ENCODE data around the gene HCN2.

Gene HCN2

GRCh38 chr19:653425-653824 is 63.7 kb downstream of the HCN2 start:
- DNase-seq, result no peak
- peaks cover 27% of the 10 kb centered on the region for H3K79me2 ChIP-seq (ENCODE audit: control insufficient read depth, insufficient read depth, low read length, poor library complexity)
- no CpG with 5 or more reads among the region's 17 CpGs for WGBS (ENCODE audit: extremely low coverage, insufficient coverage, insufficient read length)
- H3K27ac ChIP-seq (ENCODE audit: low read depth, low read length), result no peak overlapping the region
- no peaks in the 10 kb centered on the region for H3K79me1 ChIP-seq (ENCODE audit: low read length)
- H2BK5ac ChIP-seq (ENCODE audit: low read depth, low read length, poor library complexity), result no peak overlapping the region
- H2BK12ac ChIP-seq (ENCODE audit: low read length), result no peak overlapping the region
- H3K4ac ChIP-seq (ENCODE audit: low read depth, low read length), result peak overlapping the region; percentile 12
- no peak overlapping the region for H2BK120ac ChIP-seq (ENCODE audit: insufficient read depth, low read length, poor library complexity)
- H3K4me3 ChIP-seq (ENCODE audit: low read depth, low read length), result no peak overlapping the region
- H3K23ac ChIP-seq (ENCODE audit: low read length), result no peak overlapping the region
- H4K8ac ChIP-seq (ENCODE audit: low read depth, low read length), result no peak overlapping the region
- H3K4me1 ChIP-seq (ENCODE audit: control insufficient read depth in 1 of 2, insufficient read depth in 2 of 2, low read length in 2 of 2), result no peaks in the 10 kb centered on the region
- H3K9ac ChIP-seq (ENCODE audit: low read length), result no peak overlapping the region
- no peak overlapping the region for H4K12ac ChIP-seq (ENCODE audit: low read depth, low read length)
- no peak overlapping the region for H3K18ac ChIP-seq (ENCODE audit: low read length)
- H3K14ac ChIP-seq (ENCODE audit: low read length), result no peak overlapping the region
- H3K36me3 ChIP-seq (ENCODE audit: control insufficient read depth in 1 of 2, insufficient read depth in 2 of 2, low read length in 2 of 2), result peaks cover 76 to 79% of the 10 kb centered on the region in 2 experiments
- no peak overlapping the region for H3K4me2 ChIP-seq (ENCODE audit: low read length)
- no peak overlapping the region for H2AFZ ChIP-seq (ENCODE audit: insufficient read depth, low read length, poor library complexity)
- H2AK5ac ChIP-seq (ENCODE audit: low read length), result no peak overlapping the region
- no peaks in the 10 kb centered on the region for H3K27me3 ChIP-seq (ENCODE audit: insufficient read depth, low read length)
- no peak overlapping the region for H4K91ac ChIP-seq (ENCODE audit: low read depth, low read length)
- peaks cover 5% of the 10 kb centered on the region for H3K9me3 ChIP-seq (ENCODE audit: insufficient read depth, low read depth, low read length)

- H3K36me3 ChIP-seq (ENCODE audit: control insufficient read depth in 1 of 2, insufficient read depth in 2 of 2, low read length in 2 of 2), result peaks cover 69 to 79% of the 10 kb centered on the region in 2 experiments
Observed at GRCh38 chr19:655691-656090, 66.0 kb downstream of the HCN2 start.

DNA sequence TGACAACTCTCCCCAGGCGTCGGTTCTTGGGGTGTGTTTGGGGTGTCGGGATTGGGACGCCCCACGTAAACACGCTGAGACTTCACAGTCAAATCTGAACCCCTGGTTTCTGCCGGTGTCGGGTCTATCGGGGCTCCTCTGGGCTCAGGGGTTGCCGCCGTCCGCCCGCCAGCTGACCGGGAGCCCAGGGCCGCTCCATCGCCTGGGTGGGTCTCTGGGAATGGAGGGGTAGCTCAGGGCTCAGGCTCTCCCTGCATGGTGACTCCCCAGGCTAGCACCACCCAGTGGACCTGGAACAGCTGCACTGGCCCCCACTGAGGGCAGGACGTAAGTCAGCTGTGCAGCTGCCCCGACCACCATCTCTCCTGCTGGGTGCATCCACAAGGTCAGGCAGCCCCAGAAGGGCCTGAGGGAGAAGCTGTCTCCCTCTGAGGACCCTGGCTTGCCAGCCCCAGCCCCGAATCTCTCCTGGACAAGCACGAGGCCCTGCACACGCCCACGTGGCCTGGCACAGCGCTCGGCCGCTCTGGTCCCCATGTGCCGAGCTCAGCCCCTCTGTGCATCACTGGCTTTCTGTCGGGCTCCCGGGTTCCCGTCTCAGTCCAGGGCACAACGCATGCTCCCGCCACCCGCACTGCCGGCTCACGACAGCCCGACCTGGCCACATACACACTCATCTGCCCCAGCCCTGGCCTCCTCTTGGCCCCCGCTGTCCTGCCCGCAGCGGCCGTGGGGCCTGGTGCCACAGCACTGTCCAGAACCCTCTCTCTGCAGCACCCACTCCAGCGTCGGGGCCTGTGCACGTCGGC is 67.3 kb downstream of the HCN2 start:
- Histone ChIP-seq H3K4me2 (ENCODE audit: low read length) (no peak overlapping the region), H2AFZ (ENCODE audit: insufficient read depth, low read length, poor library complexity) (no peak overlapping the region), H2BK120ac (ENCODE audit: insufficient read depth, low read length, poor library complexity) (no peak overlapping the region), H4K8ac (ENCODE audit: low read depth, low read length) (no peak overlapping the region), H3K9me3 (ENCODE audit: insufficient read depth, low read depth, low read length) (peaks cover 2% of the 10 kb centered on the region), H3K4me3 (ENCODE audit: low read depth, low read length) (no peak overlapping the region), H4K91ac (ENCODE audit: low read depth, low read length) (no peak overlapping the region), H2AK5ac (ENCODE audit: low read length) (no peak overlapping the region), H3K23ac (ENCODE audit: low read length) (no peak overlapping the region), H2BK12ac (ENCODE audit: low read length) (no peak overlapping the region), H4K12ac (ENCODE audit: low read depth, low read length) (no peak overlapping the region), H3K79me1 (ENCODE audit: low read length) (no peaks in the 10 kb centered on the region), H3K27me3 (ENCODE audit: insufficient read depth, low read length) (no peaks in the 10 kb centered on the region), H3K18ac (ENCODE audit: low read length) (peak overlapping the region; percentile 14), H3K4ac (ENCODE audit: low read depth, low read length) (peak overlapping the region; percentile 99), H3K79me2 (ENCODE audit: control insufficient read depth, insufficient read depth, low read length, poor library complexity) (peaks cover 58% of the 10 kb centered on the region), H3K9ac (ENCODE audit: low read length) (no peak overlapping the region), H2BK5ac (ENCODE audit: low read depth, low read length, poor library complexity) (no peak overlapping the region), H3K36me3 (ENCODE audit: control insufficient read depth in 1 of 2, insufficient read depth in 2 of 2, low read length in 2 of 2) (peaks cover 57 to 72% of the 10 kb centered on the region in 2 experiments), H3K14ac (ENCODE audit: low read length) (no peak overlapping the region), H3K4me1 (ENCODE audit: control insufficient read depth in 1 of 2, insufficient read depth in 2 of 2, low read length in 2 of 2) (peaks cover 7 to 9% of the 10 kb centered on the region in 2 experiments), H3K27ac (ENCODE audit: low read depth, low read length) (no peak overlapping the region)
- DNase-seq, result no peak
- WGBS (ENCODE audit: extremely low coverage, insufficient coverage, insufficient read length), result no CpG with 5 or more reads among the region's 43 CpGs

More at GRCh38 chr19:655691-656090, 66.0 kb downstream of the HCN2 start:
- Histone ChIP-seq H4K91ac (ENCODE audit: low read depth, low read length) (no peak overlapping the region), H3K4me3 (ENCODE audit: low read depth, low read length) (no peak overlapping the region), H3K79me1 (ENCODE audit: low read length) (no peaks in the 10 kb centered on the region), H3K14ac (ENCODE audit: low read length) (no peak overlapping the region), H4K8ac (ENCODE audit: low read depth, low read length) (no peak overlapping the region), H2BK120ac (ENCODE audit: insufficient read depth, low read length, poor library complexity) (no peak overlapping the region), H3K79me2 (ENCODE audit: control insufficient read depth, insufficient read depth, low read length, poor library complexity) (peaks cover 46% of the 10 kb centered on the region), H3K27me3 (ENCODE audit: insufficient read depth, low read length) (no peaks in the 10 kb centered on the region), H4K12ac (ENCODE audit: low read depth, low read length) (no peak overlapping the region), H3K9ac (ENCODE audit: low read length) (no peak overlapping the region), H2BK12ac (ENCODE audit: low read length) (no peak overlapping the region), H2AK5ac (ENCODE audit: low read length) (no peak overlapping the region), H3K23ac (ENCODE audit: low read length) (no peak overlapping the region), H3K27ac (ENCODE audit: low read depth, low read length) (no peak overlapping the region), H2AFZ (ENCODE audit: insufficient read depth, low read length, poor library complexity) (no peak overlapping the region), H3K9me3 (ENCODE audit: insufficient read depth, low read depth, low read length) (peaks cover 2% of the 10 kb centered on the region), H3K18ac (ENCODE audit: low read length) (no peak overlapping the region), H3K4me2 (ENCODE audit: low read length) (no peak overlapping the region), H3K4ac (ENCODE audit: low read depth, low read length) (peak overlapping the region; percentile 57), H3K4me1 (ENCODE audit: control insufficient read depth in 1 of 2, insufficient read depth in 2 of 2, low read length in 2 of 2) (no peaks in the 10 kb centered on the region), H2BK5ac (ENCODE audit: low read depth, low read length, poor library complexity) (no peak overlapping the region)
- DNase-seq, result no peak
- WGBS (ENCODE audit: extremely low coverage, insufficient coverage, insufficient read length), result no CpG with 5 or more reads among the region's 17 CpGs

- H3K4me1 ChIP-seq (ENCODE audit: control insufficient read depth in 1 of 2, insufficient read depth in 2 of 2, low read length in 2 of 2), result peaks cover 7 to 10% of the 10 kb centered on the region in 2 experiments
- H3K14ac ChIP-seq (ENCODE audit: low read length), result no peak overlapping the region
- no peak overlapping the region for H2BK12ac ChIP-seq (ENCODE audit: low read length)
- no peak overlapping the region for H3K23ac ChIP-seq (ENCODE audit: low read length)
- H3K18ac ChIP-seq (ENCODE audit: low read length), result peak overlapping the region; percentile 14
- H2AK5ac ChIP-seq (ENCODE audit: low read length), result no peak overlapping the region
- peaks cover 51 to 66% of the 10 kb centered on the region in 2 experiments for H3K36me3 ChIP-seq (ENCODE audit: control insufficient read depth in 1 of 2, insufficient read depth in 2 of 2, low read length in 2 of 2)
- H3K4ac ChIP-seq (ENCODE audit: low read depth, low read length), result peak overlapping the region; percentile 99
- H3K4me2 ChIP-seq (ENCODE audit: low read length), result no peak overlapping the region
- H4K12ac ChIP-seq (ENCODE audit: low read depth, low read length), result no peak overlapping the region
- H3K9ac ChIP-seq (ENCODE audit: low read length), result no peak overlapping the region
- no peak overlapping the region for H2BK5ac ChIP-seq (ENCODE audit: low read depth, low read length, poor library complexity)
- WGBS (ENCODE audit: extremely low coverage, insufficient coverage, insufficient read length), result no CpG with 5 or more reads among the region's 19 CpGs
- no peak overlapping the region for H4K91ac ChIP-seq (ENCODE audit: low read depth, low read length)
- no peak overlapping the region for H2BK120ac ChIP-seq (ENCODE audit: insufficient read depth, low read length, poor library complexity)
- H3K27ac ChIP-seq (ENCODE audit: low read depth, low read length), result no peak overlapping the region
- H2AFZ ChIP-seq (ENCODE audit: insufficient read depth, low read length, poor library complexity), result no peak overlapping the region
- H3K4me3 ChIP-seq (ENCODE audit: low read depth, low read length), result no peak overlapping the region
- H3K9me3 ChIP-seq (ENCODE audit: insufficient read depth, low read depth, low read length), result peaks cover 2% of the 10 kb centered on the region
- peaks cover 64% of the 10 kb centered on the region for H3K79me2 ChIP-seq (ENCODE audit: control insufficient read depth, insufficient read depth, low read length, poor library complexity)
- H4K8ac ChIP-seq (ENCODE audit: low read depth, low read length), result no peak overlapping the region
- H3K79me1 ChIP-seq (ENCODE audit: low read length), result peaks cover 5% of the 10 kb centered on the region
- H3K27me3 ChIP-seq (ENCODE audit: insufficient read depth, low read length), result no peaks in the 10 kb centered on the region
- no peak for DNase-seq
Observed at GRCh38 chr19:657611-658010, 67.9 kb downstream of the HCN2 start.

Data from trophoblast cell (in vitro differentiated cells and primary cell).